Small intestine (tissue), 7 donors: Measurements from ENCODE around the gene TRDMT1. TPM values are rescaled to one million over a fixed set of nuclear protein-coding genes. Genes with fewer than 3 reads are reported as not detected.
A peak's percentile ranks its signal among the peaks of the same experiment; 100 is the strongest.

Experiments used
- DNase-seq, 2 donors: peaks; one replicate each; pipeline versions ENCODE4 v3.0.0 to v3.0.0-alpha.2; 2013
- FAIRE-seq: peaks from 2 replicates; lab custom pipeline; 2012; peaks lifted over from hg19 to GRCh38; lab: Jason Lieb, UNC
- H3K27ac ChIP-seq, 3 donors: one replicate each; pipeline ENCODE4 v1.5.1; 2013; ENCODE audit warnings: low read length in 2 of 3, mild to moderate bottlenecking in 2 of 3, control low read depth in 1 of 3, inconsistent platforms in 1 of 3, low read depth in 1 of 3, moderate library complexity in 1 of 3
- H3K27me3 ChIP-seq, 3 donors: one replicate each; pipeline ENCODE4 v1.6.1; 2013; ENCODE audit warnings: low read length in 3 of 3, inconsistent platforms in 1 of 3; ENCODE audit not compliant: control insufficient read depth in 3 of 3, insufficient read depth in 3 of 3
- H3K36me3 ChIP-seq, 3 donors: one replicate each; pipeline ENCODE4 v1.6.1; 2013; ENCODE audit warnings: low read length in 3 of 3, inconsistent platforms in 1 of 3, low read depth in 1 of 3, mild to moderate bottlenecking in 1 of 3, moderate library complexity in 1 of 3; ENCODE audit not compliant: control insufficient read depth in 3 of 3, insufficient read depth in 2 of 3
- H3K4me1 ChIP-seq, 3 donors: one replicate each; pipeline ENCODE4 v1.6.1; 2013; ENCODE audit warnings: low read length in 2 of 3, inconsistent platforms in 1 of 3, low read depth in 1 of 3, mild to moderate bottlenecking in 1 of 3, moderate library complexity in 1 of 3; ENCODE audit not compliant: control insufficient read depth in 3 of 3, insufficient read depth in 2 of 3
- H3K4me3 ChIP-seq, 3 donors: one replicate each; pipeline ENCODE4 v1.5.1; 2013; ENCODE audit warnings: low read length in 3 of 3, control low read depth in 1 of 3, inconsistent platforms in 1 of 3, low read depth in 1 of 3, mild to moderate bottlenecking in 1 of 3, moderate library complexity in 1 of 3
- H3K9me3 ChIP-seq, 2 donors: one replicate each; pipeline ENCODE4 v1.6.1; 2013; ENCODE audit warnings: low read depth in 1 of 2, low read length in 1 of 2; ENCODE audit not compliant: control insufficient read depth in 2 of 2, insufficient read depth in 1 of 2
- WGBS, 3 donors: extraction: QIAGEN DNeasy Blood & Tissue Kit; methylation state at CpG; one replicate each; pipeline ENCODE4 v1.1.7; 2013; 5-methylcytosine and 5-hydroxymethylcytosine counted together
- polyA plus RNA-seq, 4 donors: library from polyadenylated mRNA; stranded (reverse) in 3 of 4; unstranded in 1 of 4; fragments of 200-250 nt in 3 of 4; fragments of 120-200 nt in 1 of 4; gene quantifications; one replicate each; pipeline versions ENCODE4 v1.2.1 to v1.2.3, GENCODE V29; 2013
- donor health status: healthy with polysubstance abuse.
- donor health status: control.
- donor health status: control.
- donor health status: Bipolar disorder and iron deficiency.
- donor health status: healthy.

TRDMT1 gene
- polyA plus RNA-seq, 4 donors = 1.4 to 6.0 (median 1.9) TPM

DNA sequence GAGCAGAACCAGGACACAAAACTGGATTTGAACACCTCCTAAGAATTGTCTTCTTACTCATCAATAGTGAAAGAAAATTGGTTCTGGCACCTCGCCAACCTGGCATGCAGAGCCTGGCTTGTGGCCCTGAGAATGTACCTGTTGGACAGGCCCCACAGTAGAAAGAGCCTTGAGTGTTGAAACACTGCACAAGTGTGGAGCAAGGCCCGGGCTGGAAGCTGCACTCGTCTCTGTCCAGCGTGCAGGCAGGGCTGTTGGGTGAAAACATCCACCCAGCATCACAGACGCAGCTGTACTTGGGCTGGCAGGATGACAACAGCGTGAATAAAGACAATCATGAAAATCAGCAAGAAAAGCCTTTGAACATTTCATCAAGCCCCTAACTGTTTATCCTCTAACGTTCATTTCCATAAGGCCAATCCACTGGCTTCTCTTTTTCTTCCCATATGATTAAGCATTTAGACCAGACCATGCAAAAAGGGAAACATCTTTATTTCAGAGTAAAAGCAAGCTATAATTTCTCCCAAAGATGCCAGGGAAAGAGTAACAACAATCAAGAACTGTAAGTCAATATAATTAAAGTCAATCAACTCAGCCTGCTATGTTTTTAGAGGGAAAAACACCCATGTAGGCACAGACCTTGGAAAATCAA, 87.5 kb downstream of the TRDMT1 start:
- no peak for FAIRE-seq
- Histone ChIP-seq H3K36me3 (peaks cover 0 to 27% (median 0%) of the 10 kb centered on the region in 3 donors), H3K4me1 (peaks cover 0 to 32% (median 4%) of the 10 kb centered on the region in 3 donors), H3K9me3 (no peaks in the 10 kb centered on the region), H3K4me3 (no peak overlapping the region), H3K27ac (no peak overlapping the region), H3K27me3 (no peaks in the 10 kb centered on the region)
- 61 to 71% (median 66%) methylated on average over 7 of the region's 7 CpGs for WGBS, 3 donors
- DNase-seq = peak in 1 of 2 donors; percentile 23

DNA sequence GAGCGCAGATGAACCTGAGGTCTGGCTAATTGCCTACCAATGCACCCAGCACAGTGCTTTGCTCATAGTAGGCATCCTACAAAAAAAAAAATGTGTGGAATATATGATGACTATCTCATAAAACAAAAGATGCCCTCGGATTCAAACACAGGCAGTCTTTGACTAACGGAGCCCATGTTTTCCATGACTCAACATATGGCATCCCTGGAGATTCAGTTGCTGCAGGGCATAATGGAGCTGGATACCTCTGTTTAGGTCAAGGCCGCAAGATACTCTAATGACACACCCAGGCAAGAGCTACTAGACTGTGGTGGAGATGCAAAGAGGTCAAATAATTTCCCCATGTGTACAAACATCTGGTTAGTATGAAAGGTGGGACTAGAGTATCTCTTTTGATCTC, 88.1 kb downstream of the TRDMT1 start:
- DNase-seq = no peak
- Histone ChIP-seq H3K36me3 (peaks cover 0 to 26% (median 0%) of the 10 kb centered on the region in 3 donors), H3K4me3 (no peak overlapping the region), H3K27me3 (no peaks in the 10 kb centered on the region), H3K27ac (no peak overlapping the region), H3K4me1 (peaks cover 0 to 29% (median 4%) of the 10 kb centered on the region in 3 donors), H3K9me3 (no peaks in the 10 kb centered on the region)
- no peak for FAIRE-seq
- 96 to 97% (median 96%) methylated on average over 4 of the region's 4 CpGs for WGBS, 3 donors

DNA sequence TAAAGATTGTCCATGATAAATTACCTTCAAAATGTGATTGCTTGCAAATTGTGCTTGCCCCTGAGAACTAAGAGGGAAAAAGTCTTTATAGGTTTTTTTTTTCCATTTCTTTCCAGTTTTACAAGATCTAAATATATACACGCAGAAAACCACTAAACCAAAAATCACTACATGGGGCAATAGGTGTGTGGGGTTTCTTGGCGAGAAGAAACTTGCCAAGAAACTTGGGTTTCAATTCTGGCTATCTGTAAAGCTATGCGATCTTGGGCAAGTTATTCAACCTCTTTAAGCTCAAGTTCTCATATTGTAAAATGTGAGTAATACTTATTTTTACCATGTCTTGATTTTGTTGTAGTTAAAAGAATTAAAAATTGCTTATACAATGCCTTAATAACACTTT, 88.9 kb downstream of the TRDMT1 start:
- H3K4me3 ChIP-seq = no peak overlapping the region
- H3K36me3 ChIP-seq = peaks cover 0 to 25% (median 0%) of the 10 kb centered on the region in 3 donors
- no peak for DNase-seq
- H3K4me1 ChIP-seq = peaks cover 0 to 21% (median 4%) of the 10 kb centered on the region in 3 donors
- H3K9me3 ChIP-seq = no peaks in the 10 kb centered on the region
- 62 to 73% (median 63%) methylated on average over 3 of the region's 3 CpGs for WGBS, 3 donors
- H3K27ac ChIP-seq = no peak overlapping the region
- no peaks in the 10 kb centered on the region for H3K27me3 ChIP-seq
- FAIRE-seq = no peak

DNA sequence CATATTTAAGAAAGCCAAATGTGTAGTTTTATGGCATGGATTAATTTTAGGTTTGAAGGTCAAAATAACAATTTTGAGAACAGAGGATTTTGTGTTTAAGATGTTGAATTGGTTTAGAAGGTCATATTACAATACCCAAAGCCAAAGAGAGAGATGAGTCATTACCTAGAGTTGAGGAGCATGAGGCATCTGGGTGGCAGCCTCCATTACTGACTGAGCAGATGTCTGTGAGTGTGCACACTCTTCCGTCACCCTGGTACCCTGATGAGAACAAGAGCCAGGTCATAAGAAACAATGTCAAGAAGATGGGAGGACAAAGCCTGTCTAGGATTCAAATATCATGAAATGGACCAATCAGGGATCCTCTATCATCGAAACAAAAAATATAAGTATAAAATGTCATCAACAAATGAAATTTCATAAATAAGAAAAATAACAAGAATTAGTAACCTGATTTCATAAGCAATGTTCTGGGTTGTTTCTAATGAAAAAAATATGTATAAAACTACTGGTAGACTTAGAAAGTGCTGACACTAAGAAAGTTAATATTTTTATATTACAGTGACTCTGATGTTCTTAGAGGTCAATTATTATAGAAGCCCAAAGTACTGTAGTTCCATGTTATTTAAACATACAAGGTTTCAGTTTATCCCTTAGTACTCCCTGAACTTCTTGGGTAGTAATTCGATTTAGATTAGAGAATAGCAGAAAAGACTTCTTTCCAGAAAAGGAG, 91.8 kb downstream of the TRDMT1 start:
- FAIRE-seq (no peak), DNase-seq (no peak)
- peaks cover 0 to 3% (median 0%) of the 10 kb centered on the region in 3 donors for H3K4me1 ChIP-seq
- no peaks in the 10 kb centered on the region for H3K9me3 ChIP-seq
- WGBS, 3 donors = 92 to 94% (median 94%) methylated on average over 3 of the region's 3 CpGs
- H3K27me3 ChIP-seq = no peaks in the 10 kb centered on the region
- no peak overlapping the region for H3K27ac ChIP-seq
- H3K36me3 ChIP-seq = peaks cover 0 to 22% (median 0%) of the 10 kb centered on the region in 3 donors
- no peak overlapping the region for H3K4me3 ChIP-seq

DNA sequence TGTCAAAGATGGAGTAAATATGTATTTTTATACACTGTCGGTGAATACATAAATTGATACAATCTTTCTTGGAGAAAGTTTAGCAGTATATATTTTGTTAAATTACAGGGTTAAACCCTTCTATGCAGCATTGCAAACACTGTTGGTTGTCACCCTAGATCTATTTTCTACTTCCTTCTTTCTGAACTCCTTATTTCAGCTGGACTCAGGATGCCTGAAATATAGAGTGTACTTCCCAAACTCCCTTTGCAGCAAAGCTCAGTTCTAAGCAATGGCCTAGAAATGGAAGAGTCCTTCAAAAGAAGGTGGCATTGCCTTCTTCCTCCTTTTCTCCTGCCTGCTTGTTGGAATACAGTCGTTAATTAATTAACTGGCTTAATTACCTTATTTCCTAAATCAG, 92.4 kb downstream of the TRDMT1 start:
- H3K27me3 ChIP-seq = no peaks in the 10 kb centered on the region
- H3K4me3 ChIP-seq = no peak overlapping the region
- no peak for DNase-seq
- no peaks in the 10 kb centered on the region for H3K4me1 ChIP-seq
- peaks cover 0 to 19% (median 0%) of the 10 kb centered on the region in 3 donors for H3K36me3 ChIP-seq
- no peak for FAIRE-seq
- H3K27ac ChIP-seq = no peak overlapping the region
- 58 to 85% (median 61%) methylated on average over 2 of the region's 2 CpGs for WGBS, 3 donors
- no peaks in the 10 kb centered on the region for H3K9me3 ChIP-seq

DNA sequence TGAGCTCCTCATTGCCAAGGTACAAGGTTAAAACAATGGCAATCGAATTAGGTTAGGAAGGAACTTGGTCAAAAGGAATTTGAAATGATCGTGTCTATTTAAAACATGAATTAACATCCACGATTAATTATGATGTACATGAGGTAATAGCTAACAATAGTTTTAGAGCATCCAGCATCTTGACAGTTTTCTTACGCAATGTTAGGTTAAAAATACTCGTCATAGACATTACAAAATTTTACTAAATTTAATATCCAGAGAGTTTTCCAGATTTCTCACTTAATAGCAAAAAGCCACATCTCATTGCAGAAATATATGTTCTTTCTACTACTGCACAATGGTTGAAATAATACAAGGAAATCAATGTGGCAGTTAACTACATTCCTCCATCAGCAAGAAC, 94.5 kb downstream of the TRDMT1 start:
- Histone ChIP-seq H3K4me3 (no peak overlapping the region), H3K27me3 (no peaks in the 10 kb centered on the region), H3K36me3 (peaks cover 0 to 14% (median 0%) of the 10 kb centered on the region in 3 donors), H3K9me3 (no peaks in the 10 kb centered on the region), H3K27ac (no peak overlapping the region), H3K4me1 (peaks cover 0 to 7% (median 0%) of the 10 kb centered on the region in 3 donors)
- WGBS, 3 donors = 86 to 91% (median 90%) methylated on average over 5 of the region's 5 CpGs
- DNase-seq (no peak), FAIRE-seq (no peak)

DNA sequence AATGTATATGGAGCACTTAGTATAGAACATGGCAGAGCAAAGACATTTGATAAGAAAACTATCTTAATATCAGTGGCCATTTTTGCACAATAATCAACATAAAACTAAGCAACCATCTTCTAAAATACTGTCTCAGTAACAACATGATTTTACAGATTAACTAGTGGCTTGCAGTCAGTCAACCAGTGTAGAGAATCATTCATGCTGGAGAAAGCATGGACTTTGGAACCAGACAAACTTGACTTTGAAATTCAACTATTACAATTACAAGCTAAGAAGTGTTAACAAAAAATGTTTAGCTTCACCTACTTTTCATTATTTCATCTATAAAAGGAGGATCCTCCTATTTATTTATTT, 99.6 kb downstream of the TRDMT1 start:
- Histone ChIP-seq H3K27me3 (no peaks in the 10 kb centered on the region), H3K4me3 (no peak overlapping the region), H3K36me3 (peaks cover 0 to 14% (median 0%) of the 10 kb centered on the region in 3 donors), H3K27ac (peak overlapping the region in 1 of 3 donors; percentile 61), H3K9me3 (no peaks in the 10 kb centered on the region), H3K4me1 (peaks cover 0 to 7% (median 0%) of the 10 kb centered on the region in 3 donors)
- DNase-seq (peak; percentile 24 to 54), FAIRE-seq (no peak)

DNA sequence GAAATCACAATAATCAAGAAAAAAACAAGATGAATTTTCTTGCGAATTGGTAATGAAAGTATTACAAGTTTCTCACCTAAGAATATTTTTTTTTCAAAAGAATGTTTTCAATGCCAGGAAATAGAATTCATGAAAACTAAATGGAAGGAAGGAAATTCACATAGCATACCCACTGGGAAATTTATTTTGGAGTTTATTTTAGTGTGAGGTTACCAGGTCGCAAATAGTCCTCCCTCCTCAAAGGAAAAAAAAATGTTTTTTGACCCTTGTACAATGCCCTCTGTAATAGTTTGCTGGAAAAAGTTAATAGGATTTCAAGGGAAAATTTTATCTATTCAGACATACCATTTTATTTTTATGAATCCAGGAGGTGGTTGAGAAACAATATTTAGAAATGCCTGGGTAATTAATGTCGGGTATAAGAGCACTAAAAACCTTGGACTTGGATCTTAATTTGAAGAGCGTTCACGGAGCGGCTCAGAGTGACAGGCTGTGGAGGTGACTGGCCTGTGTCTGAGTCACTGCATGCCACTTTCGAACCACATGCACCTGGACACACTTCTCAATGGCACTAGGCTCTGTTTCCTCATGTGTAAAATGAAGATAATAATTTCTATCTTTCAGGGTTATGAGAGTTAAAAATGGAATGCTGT, 100.1 kb downstream of the TRDMT1 start:
- H3K4me3 ChIP-seq = no peak overlapping the region

More for the DNA sequence above, 100.1 kb downstream of the TRDMT1 start:
- 30 to 62% (median 47%) methylated on average over 7 of the region's 7 CpGs for WGBS, 3 donors
- Histone ChIP-seq H3K27me3 (no peaks in the 10 kb centered on the region), H3K4me1 (peaks cover 0 to 7% (median 0%) of the 10 kb centered on the region in 3 donors), H3K36me3 (peaks cover 0 to 11% (median 0%) of the 10 kb centered on the region in 3 donors), H3K27ac (peak overlapping the region in 1 of 3 donors; percentile 61), H3K9me3 (no peaks in the 10 kb centered on the region)
- DNase-seq (peak; percentile 78 to 80), FAIRE-seq (no peak)
